NCI-H2171 (cell line): Measurements from ENCODE around the gene ARHGAP1.

ENCODE experiments used
- DNase-seq: peaks from one replicate; lab custom pipeline; 2025; lab: John Stamatoyannopoulos, UW

ARHGAP1 gene

GRCh38 chr11:46640036-46640788, 60.2 kb downstream of the ARHGAP1 start:
- DNase-seq = no peak

GRCh38 chr11:46639197-46639839, 61.1 kb downstream of the ARHGAP1 start:
- no peak for DNase-seq

GRCh38 chr11:46637546-46637945, 62.9 kb downstream of the ARHGAP1 start:
- DNase-seq = no peak

GRCh38 chr11:46635557-46636139, 64.8 kb downstream of the ARHGAP1 start:
- DNase-seq = no peak

- DNase-seq = no peak
These were observed 66.9 kb downstream of the ARHGAP1 start for GRCh38 chr11:46633291-46634217.

GRCh38 chr11:46632502-46632901, 67.9 kb downstream of the ARHGAP1 start:
- no peak for DNase-seq

GRCh38 chr11:46631676-46632075, 68.7 kb downstream of the ARHGAP1 start:
- DNase-seq = no peak

GRCh38 chr11:46630237-46630636, 70.2 kb downstream of the ARHGAP1 start:
- no peak for DNase-seq

- no peak for DNase-seq
These were observed 71.5 kb downstream of the ARHGAP1 start for GRCh38 chr11:46628961-46629360.
